H1 (cell line): ENCODE results near the gene PNPLA4. TPM values are rescaled to one million over a fixed set of nuclear protein-coding genes. Genes with fewer than 3 reads are reported as not detected.

ENCODE experiments used
- CTCF ChIA-PET: fragments of 300-600 bp; sonication (Branson Sonifier 250); formaldehyde crosslinking; loops from one replicate; lab custom pipeline; 2021; ENCODE audit not compliant: partially characterized antibody; lab: Charles Lee
- POLR2A ChIA-PET: fragments of 300-600 bp; sonication (Branson Sonifier 250); formaldehyde crosslinking; loops from one replicate; lab custom pipeline; 2021; ENCODE audit warnings: inconsistent platforms; ENCODE audit not compliant: partially characterized antibody; lab: Charles Lee
- DNase-seq, 2 experiments: peaks; one replicate each; pipeline versions ENCODE4 v3.0.0 to v3.0.0-alpha.2; 2010 to 2022; ENCODE audit warnings: low spot score in 2 of 2, low read depth in 1 of 2, mixed read lengths in 1 of 2
- FAIRE-seq: peaks from 2 replicates; lab custom pipeline; 2011; peaks lifted over from hg19 to GRCh38; lab: Jason Lieb, UNC
- H2AFZ ChIP-seq: 2 replicates; pipeline ENCODE4 v1.8.1; 2012; ENCODE audit warnings: low read length, inconsistent platforms
- H2AK5ac ChIP-seq: 2 replicates; pipeline ENCODE4 v1.6.1; 2013; ENCODE audit warnings: low read depth, low read length
- H2BK120ac ChIP-seq: replicated peaks from 2 replicates; pipeline ENCODE3; 2013; ENCODE audit warnings: low read depth, low read length, inconsistent platforms
- H2BK12ac ChIP-seq: 2 replicates; pipeline ENCODE4 v1.6.1; 2013; ENCODE audit warnings: low read depth, low read length
- H2BK15ac ChIP-seq: 2 replicates; pipeline ENCODE4 v1.6.1; 2013; ENCODE audit warnings: low read length
- H2BK20ac ChIP-seq: 2 replicates; pipeline ENCODE4 v1.6.1; 2013; ENCODE audit warnings: low read length
- H2BK5ac ChIP-seq: 2 replicates; pipeline ENCODE4 v1.6.1; 2013; ENCODE audit warnings: low read depth, low read length
- H3K14ac ChIP-seq: 2 replicates; pipeline ENCODE4 v1.6.1; 2013; ENCODE audit warnings: inconsistent platforms; ENCODE audit not compliant: insufficient read length
- H3K18ac ChIP-seq: 2 replicates; pipeline ENCODE4 v1.6.1; 2013; ENCODE audit warnings: low read length; ENCODE audit errors: extremely low read depth
- H3K23ac ChIP-seq: 2 replicates; pipeline ENCODE4 v1.6.1; 2013; ENCODE audit warnings: inconsistent platforms; ENCODE audit not compliant: insufficient read length
- H3K23me2 ChIP-seq: 2 replicates; pipeline ENCODE4 v1.6.1; 2013; ENCODE audit warnings: low read depth, low read length
- H3K27ac ChIP-seq: 2 replicates; pipeline ENCODE4 v1.6.1; 2011; ENCODE audit warnings: low read depth, low read length, inconsistent platforms
- H3K27me3 ChIP-seq, 4 experiments: replicated peaks in 1 of 4; 1 replicate in 1 of 4; 2 replicates in 3 of 4; pipeline versions ENCODE4 v1.6.1 to v1.8.1; 2011 to 2013; ENCODE audit warnings: low read length in 3 of 4, mild to moderate bottlenecking in 3 of 4, inconsistent platforms in 2 of 4, mixed read lengths in 2 of 4, moderate library complexity in 1 of 4; ENCODE audit not compliant: control insufficient read depth in 3 of 4, insufficient read depth in 3 of 4; ENCODE audit errors: extremely low read depth in 1 of 4
- H3K36me3 ChIP-seq, 4 experiments: 2 replicates each; pipeline versions ENCODE4 v1.6.1 to v1.8.1; 2011 to 2013; ENCODE audit warnings: mild to moderate bottlenecking in 4 of 4, low read length in 3 of 4, moderate library complexity in 2 of 4, control low read depth in 1 of 4, inconsistent platforms in 1 of 4; ENCODE audit not compliant: insufficient read depth in 4 of 4, control insufficient read depth in 2 of 4
- H3K4ac ChIP-seq: replicated peaks from 2 replicates; pipeline ENCODE3; 2013; ENCODE audit warnings: low read length, low read depth, mixed read lengths, inconsistent platforms; ENCODE audit not compliant: insufficient read length
- H3K4me1 ChIP-seq, 4 experiments: replicated peaks in 1 of 4; 1 replicate in 1 of 4; 2 replicates in 3 of 4; pipeline versions ENCODE4 v1.6.1 to v1.8.1; 2011 to 2013; ENCODE audit warnings: low read length in 3 of 4, inconsistent platforms in 2 of 4, mixed read lengths in 1 of 4; ENCODE audit not compliant: insufficient read depth in 4 of 4, control insufficient read depth in 3 of 4
- H3K4me2 ChIP-seq, 2 experiments: 2 replicates each; pipeline versions ENCODE4 v1.6.1 to v1.8.1; 2011 to 2013; ENCODE audit warnings: low read depth in 2 of 2, low read length in 2 of 2, control low read depth in 1 of 2, inconsistent platforms in 1 of 2, mild to moderate bottlenecking in 1 of 2; ENCODE audit not compliant: insufficient read depth in 1 of 2
- H3K4me3 ChIP-seq, 4 experiments: fragments of 200-600, 300-600 bp in 1 of 4; sonication (generic), shearing (Covaris generic), sonication (Bioruptor Twin) in 1 of 4; 2 replicates each; pipeline versions ENCODE4 v1.5.1 to v1.8.1; 2011 to 2016; ENCODE audit warnings: low read length in 4 of 4, low read depth in 3 of 4, control low read depth in 2 of 4, inconsistent platforms in 2 of 4, mild to moderate bottlenecking in 2 of 4, mixed read lengths in 1 of 4, moderate library complexity in 1 of 4; ENCODE audit not compliant: insufficient read depth in 2 of 4; ENCODE audit errors: extremely low read depth in 1 of 4
- H3K56ac ChIP-seq: replicated peaks from 2 replicates; pipeline ENCODE3; 2013; ENCODE audit warnings: low read depth, mild to moderate bottlenecking, mixed read lengths, low read length, inconsistent platforms; ENCODE audit not compliant: insufficient read length
- H3K79me1 ChIP-seq: 2 replicates; pipeline ENCODE4 v1.6.1; 2013; ENCODE audit warnings: low read depth, low read length, control low read depth
- H3K79me2 ChIP-seq, 2 experiments: 2 replicates each; pipeline versions ENCODE4 v1.6.1 to v1.8.1; 2012 to 2013; ENCODE audit warnings: low read length in 2 of 2, mild to moderate bottlenecking in 2 of 2, inconsistent platforms in 1 of 2; ENCODE audit not compliant: insufficient read depth in 2 of 2, control insufficient read depth in 1 of 2
- H3K9ac ChIP-seq, 4 experiments: replicated peaks in 1 of 4; 1 replicate in 1 of 4; 2 replicates in 3 of 4; pipeline versions ENCODE4 v1.6.1 to v1.8.1; 2011 to 2013; ENCODE audit warnings: low read depth in 3 of 4, low read length in 3 of 4, control low read depth in 2 of 4, mild to moderate bottlenecking in 2 of 4, moderate library complexity in 2 of 4, inconsistent platforms in 1 of 4; ENCODE audit errors: extremely low read depth in 1 of 4
- H3K9me3 ChIP-seq, 2 experiments: 2 replicates each; pipeline versions ENCODE4 v1.6.1 to v1.8.1; 2012 to 2013; ENCODE audit warnings: mild to moderate bottlenecking in 2 of 2, moderate library complexity in 2 of 2, control low read depth in 1 of 2, inconsistent platforms in 1 of 2, low read depth in 1 of 2, low read length in 1 of 2, mixed read lengths in 1 of 2; ENCODE audit not compliant: insufficient read depth in 2 of 2
- H4K20me1 ChIP-seq, 2 experiments: replicated peaks in 1 of 2; 2 replicates each; pipeline versions ENCODE3 to v1.8.1; 2011 to 2013; ENCODE audit warnings: inconsistent platforms in 2 of 2, low read length in 2 of 2, mild to moderate bottlenecking in 1 of 2; ENCODE audit not compliant: insufficient read depth in 2 of 2, control insufficient read depth in 1 of 2
- H4K5ac ChIP-seq: 2 replicates; pipeline ENCODE4 v1.6.1; 2013; ENCODE audit warnings: low read length, low read depth, mixed read lengths, inconsistent platforms; ENCODE audit not compliant: insufficient read length
- H4K8ac ChIP-seq: 2 replicates; pipeline ENCODE4 v1.8.0; 2013; ENCODE audit warnings: mild to moderate bottlenecking, moderate library complexity, low read length, inconsistent platforms; ENCODE audit not compliant: insufficient read depth; ENCODE audit errors: extremely low read depth
- H4K91ac ChIP-seq: replicated peaks from 2 replicates; pipeline ENCODE3; 2013; ENCODE audit warnings: low read length, mixed read lengths, inconsistent platforms; ENCODE audit not compliant: insufficient read length
- ASH2L ChIP-seq: fragments of 200-600, 300-600 bp; sonication (generic); IDR thresholded peaks from one replicate; pipeline ENCODE4 v1.7.1; 2017; ENCODE audit warnings: low read length
- CTCF ChIP-seq, 3 experiments: IDR thresholded peaks; 1 replicate in 2 of 3; 2 replicates in 1 of 3; pipeline versions ENCODE4 v1.5.1 to v1.6.1; 2011; ENCODE audit warnings: low read length in 3 of 3, mild to moderate bottlenecking in 3 of 3, inconsistent platforms in 2 of 3, low read depth in 1 of 3, moderate library complexity in 1 of 3; ENCODE audit not compliant: insufficient read depth in 1 of 3; ENCODE audit errors: control extremely low read depth in 1 of 3
- NANOG ChIP-seq: IDR thresholded peaks from 2 replicates; pipeline ENCODE4 v1.6.1; 2011; ENCODE audit warnings: low read length, low read depth, mild to moderate bottlenecking, inconsistent platforms; ENCODE audit not compliant: insufficient read depth, poor library complexity, severe bottlenecking
- RAD21 ChIP-seq, 2 experiments: IDR thresholded peaks in 1 of 2; conservative IDR thresholded peaks in 1 of 2; 2 replicates each; pipeline ENCODE4 v1.6.1; 2011; ENCODE audit warnings: low read depth in 2 of 2, low read length in 2 of 2, improper control_type of control experiment in 1 of 2, inconsistent platforms in 1 of 2, mild to moderate bottlenecking in 1 of 2, moderate library complexity in 1 of 2
- USF2 ChIP-seq: IDR thresholded peaks from 2 replicates; pipeline ENCODE4 v1.6.1; 2011; ENCODE audit warnings: low read length, improper control_type of control experiment
- WGBS, 2 experiments: shearing (Covaris generic) in 1 of 2; methylation state at CpG; one replicate each; pipeline versions ENCODE4 v1.1.6 to v1.1.7; 2013 to 2015; ENCODE audit warnings: low lambda C conversion rate in 2 of 2, mixed read lengths in 2 of 2, inconsistent platforms in 1 of 2, low coverage in 1 of 2, missing lambda C conversion rate in 1 of 2; ENCODE audit not compliant: insufficient replicate concordance in 2 of 2, insufficient coverage in 1 of 2, insufficient read length in 1 of 2; ENCODE audit errors: extremely low coverage in 1 of 2, missing lambda C conversion rate in 1 of 2; 5-methylcytosine and 5-hydroxymethylcytosine counted together
- polyA plus RNA-seq, 7 experiments: library from polyadenylated mRNA; depleted of rRNA in 3 of 7; stranded (reverse) in 5 of 7; unstranded in 2 of 7; fragments of >200 nt in 5 of 7; fragments of 200-250 nt in 2 of 7; gene quantifications; 1 replicate in 5 of 7; 2 replicates in 1 of 7; 4 replicates in 1 of 7; pipeline versions ENCODE4 v1.2.1 to v1.2.3, GENCODE V29; 2011 to 2013; ENCODE audit warnings: missing spikeins in 2 of 7, mixed read lengths in 2 of 7
- total RNA-seq: library from RNA; stranded (reverse); fragmentation: NEBNext Ultra II Directional; extraction: Animal tissue kit (Norgen Biotek cat#: 25700); gene quantifications from 2 replicates; pipeline ENCODE4 v1.2.1, GENCODE V29; 2021

Gene PNPLA4
- total and polyA plus RNA-seq, 2 of the 8 experiments (the other 6 are each of a cell fraction or from before 2014, with no cell fraction given) = 14.3 to 18.2 TPM

DNA sequence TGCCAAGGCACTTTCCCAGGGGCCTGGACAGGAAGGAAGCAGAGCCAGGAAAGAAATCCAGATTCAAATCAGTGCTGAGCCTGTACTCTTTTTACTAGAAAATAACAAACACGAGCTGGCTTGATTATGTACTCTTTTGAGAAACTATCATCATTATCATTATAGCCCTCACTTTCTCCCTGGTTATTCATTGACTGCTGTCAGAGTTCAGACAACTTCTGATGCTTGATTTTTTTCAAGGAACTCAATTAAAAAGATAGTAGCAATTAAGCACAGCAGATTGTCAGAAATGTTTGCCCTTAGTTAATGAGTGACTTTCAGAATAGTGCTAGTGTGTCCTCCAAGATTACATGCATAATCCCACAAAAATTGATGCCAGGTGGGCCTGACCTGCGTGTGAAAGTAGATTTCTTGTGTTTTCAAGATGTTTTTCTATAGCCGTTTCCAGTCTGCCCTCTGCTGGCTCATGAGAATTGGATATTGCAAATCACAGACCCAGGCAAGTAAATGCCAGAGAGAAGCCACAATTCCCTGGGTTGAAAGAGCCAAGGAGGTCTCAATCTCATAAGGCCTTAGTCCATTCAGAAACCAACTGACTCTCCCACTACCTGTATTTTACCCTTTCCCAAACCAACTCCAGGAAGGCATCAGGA, 14.3 kb upstream of the PNPLA4 start:
- ChIA-PET POLR2A (no interaction called here), CTCF (no interaction called here)
- H4K91ac ChIP-seq = no peak overlapping the region

More for the DNA sequence above, 14.3 kb upstream of the PNPLA4 start:
- Histone ChIP-seq H3K18ac (no peak overlapping the region), H4K8ac (no peak overlapping the region), H3K27ac (no peak overlapping the region), H3K4me2 (no peak overlapping the region), H3K79me1 (no peaks in the 10 kb centered on the region), H3K9me3 (no peaks in the 10 kb centered on the region), H3K9ac (no peak overlapping the region), H2AK5ac (no peak overlapping the region), H2BK15ac (no peak overlapping the region), H3K79me2 (no peaks in the 10 kb centered on the region), H2BK20ac (no peak overlapping the region), H3K4ac (no peak overlapping the region), H4K20me1 (no peaks in the 10 kb centered on the region), H3K14ac (no peak overlapping the region), H2BK5ac (no peak overlapping the region), H2BK12ac (no peak overlapping the region), H2AFZ (no peak overlapping the region), H3K4me1 (no peaks in the 10 kb centered on the region), H3K23ac (no peak overlapping the region), H3K56ac (no peak overlapping the region), H3K27me3 (no peaks in the 10 kb centered on the region), H4K5ac (no peak overlapping the region), H3K23me2 (no peaks in the 10 kb centered on the region), H3K4me3 (no peak overlapping the region), H2BK120ac (no peak overlapping the region), H3K36me3 (no peaks in the 10 kb centered on the region)
- FAIRE-seq (no peak), DNase-seq (no peak)
- WGBS, 2 experiments = 45% methylated on average over 3 of the region's 3 CpGs; no CpG with 5 or more reads in 1 of the 2 experiments
- TF ChIP-seq USF2 (no peak), RAD21 (IDR thresholded peaks at IDR 0.05 in 1 of 2, conservative IDR thresholded peaks at IDR 0.05 in 1 of 2; ENCODE audit: low read depth in 2 of 2, low read length in 2 of 2) (peak; percentile 16 to 34; a peak in 2 of 4 replicates), ASH2L (no peak), CTCF (IDR thresholded peaks at IDR 0.05; ENCODE audit: control extremely low read depth in 1 of 3, insufficient read depth in 1 of 3, low read depth in 1 of 3, low read length in 3 of 3) (peak in 2 of 3 experiments; percentile 25 to 31; a peak in 2 of 4 replicates), NANOG (no peak)
